Measurements from ENCODE around the gene NT5C3B.

DNA sequence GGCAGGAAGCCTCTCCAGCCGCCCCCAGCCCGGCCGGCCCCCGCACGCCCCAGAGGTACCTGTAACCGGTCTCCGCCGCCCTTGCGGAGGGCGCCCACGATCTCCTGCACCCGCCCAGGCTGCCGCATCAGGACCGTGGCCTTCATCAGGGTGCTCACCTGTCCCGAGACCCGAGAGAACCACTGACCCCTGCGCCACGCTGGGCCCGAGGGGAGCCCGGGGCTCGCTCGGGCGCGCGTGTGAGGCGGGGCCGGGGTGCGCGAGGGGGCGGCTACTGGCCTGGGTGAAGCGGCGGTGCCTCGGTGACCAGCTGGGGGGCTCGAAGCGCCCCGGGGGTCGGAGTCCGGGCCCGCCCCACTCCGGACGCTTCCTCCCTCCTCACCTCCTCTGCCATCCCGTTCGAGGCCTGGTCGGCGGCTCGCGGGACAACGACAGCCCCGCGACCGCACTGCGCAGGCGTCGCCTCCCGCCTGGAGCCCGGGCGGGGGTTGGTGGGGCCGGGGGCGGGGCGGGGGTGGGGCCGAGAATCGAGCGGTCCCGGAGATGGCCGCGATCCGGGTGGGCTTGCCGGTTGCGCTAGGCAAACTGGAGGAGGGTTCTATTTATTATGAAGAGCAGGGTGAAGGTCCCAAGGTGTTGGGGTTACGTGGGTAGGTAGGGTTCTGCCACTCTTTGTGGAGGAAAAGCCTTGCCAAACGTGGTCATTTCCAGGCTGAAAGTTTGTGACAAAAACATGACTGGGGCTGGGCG lies at the start of gene NT5C3B:
- TF ChIP-seq EP300 (conservative IDR thresholded peaks at IDR 0.05; ENCODE audit: poor library complexity, severe bottlenecking) (no peak), POLR2AphosphoS5 (IDR thresholded peaks at IDR 0.05) (peak; percentile 89)
- TF ChIP-seq, protein P1, sequence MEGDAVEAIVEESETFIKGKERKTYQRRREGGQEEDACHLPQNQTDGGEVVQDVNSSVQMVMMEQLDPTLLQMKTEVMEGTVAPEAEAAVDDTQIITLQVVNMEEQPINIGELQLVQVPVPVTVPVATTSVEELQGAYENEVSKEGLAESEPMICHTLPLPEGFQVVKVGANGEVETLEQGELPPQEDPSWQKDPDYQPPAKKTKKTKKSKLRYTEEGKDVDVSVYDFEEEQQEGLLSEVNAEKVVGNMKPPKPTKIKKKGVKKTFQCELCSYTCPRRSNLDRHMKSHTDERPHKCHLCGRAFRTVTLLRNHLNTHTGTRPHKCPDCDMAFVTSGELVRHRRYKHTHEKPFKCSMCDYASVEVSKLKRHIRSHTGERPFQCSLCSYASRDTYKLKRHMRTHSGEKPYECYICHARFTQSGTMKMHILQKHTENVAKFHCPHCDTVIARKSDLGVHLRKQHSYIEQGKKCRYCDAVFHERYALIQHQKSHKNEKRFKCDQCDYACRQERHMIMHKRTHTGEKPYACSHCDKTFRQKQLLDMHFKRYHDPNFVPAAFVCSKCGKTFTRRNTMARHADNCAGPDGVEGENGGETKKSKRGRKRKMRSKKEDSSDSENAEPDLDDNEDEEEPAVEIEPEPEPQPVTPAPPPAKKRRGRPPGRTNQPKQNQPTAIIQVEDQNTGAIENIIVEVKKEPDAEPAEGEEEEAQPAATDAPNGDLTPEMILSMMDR (IDR thresholded peaks at IDR 0.05; ENCODE audit: poor library complexity, severe bottlenecking): no peak

Measured in neural cell (in vitro differentiated cells).